ENCODE data around the gene FNIP2. TPM values are rescaled to one million over a fixed set of nuclear protein-coding genes. Genes with fewer than 3 reads are reported as not detected.
"Not testable (repeated sequence)": the region's sequence is repeated elsewhere in the genome, so short reads cannot be mapped to it uniquely, and the experiment has no call there.

FNIP2 gene
- total RNA-seq, 2 donors from 2014 or later: 26.7 to 38.2 TPM

- no peaks in the 10 kb centered on the region for H3K27me3 ChIP-seq
Observed at GRCh38 chr4:158826057-158826456, 57.2 kb downstream of the FNIP2 start.

DNA sequence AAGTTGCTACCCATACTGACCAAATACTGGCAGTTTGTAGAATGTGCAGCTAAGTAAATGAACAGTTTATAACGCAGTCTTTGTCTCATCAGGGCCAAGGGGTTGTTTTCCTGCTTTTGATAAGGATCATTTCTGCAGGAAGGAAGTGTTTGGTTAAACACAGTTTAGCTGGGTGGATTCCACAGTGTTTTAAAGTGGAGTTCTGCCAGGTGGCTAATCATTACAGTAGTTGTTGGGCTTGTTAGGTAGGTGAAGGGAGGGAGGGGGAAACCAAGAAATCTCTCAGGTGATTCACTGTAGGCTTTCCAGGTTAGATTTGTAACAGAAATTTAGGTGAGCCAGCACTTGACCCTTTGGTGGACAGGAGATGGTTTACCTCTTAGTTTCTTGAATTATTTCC, 58.1 kb downstream of the FNIP2 start:
- intact Hi-C loops (cut with DNase I): loop anchor here (10.0 kb wide), 1 partner anchor 52 kb away; no protein-coding TSS in a partner anchor
- no peak for TF ChIP-seq CTCF (IDR thresholded peaks at IDR 0.05)
- no peak for TF ChIP-seq POLR2A (IDR thresholded peaks at IDR 0.05)
- H3K4me1 ChIP-seq: peaks cover 74% of the 10 kb centered on the region
- no peaks in the 10 kb centered on the region for H3K27me3 ChIP-seq
- DNase-seq (peak; percentile 71 to 89 (median 78)), ATAC-seq (peak; percentile 96)
- H3K9me3 ChIP-seq: no peaks in the 10 kb centered on the region
- H3K36me3 ChIP-seq (replicated peaks in 1 of 2; ENCODE audit: insufficient read depth in 1 of 2, low read depth in 2 of 2): no peaks in the 10 kb centered on the region
- no peak overlapping the region for H3K4me3 ChIP-seq
- H3K27ac ChIP-seq: peak overlapping the region; percentile 78 to 84 (median 81)
- WGBS, 2 donors: 0 to 6% methylated on average over 1 of the region's 1 CpG

More at GRCh38 chr4:158826057-158826456, 57.2 kb downstream of the FNIP2 start:
- ATAC-seq (no peak), DNase-seq (no peak)
- Histone ChIP-seq H3K36me3 (replicated peaks in 1 of 2; ENCODE audit: insufficient read depth in 1 of 2, low read depth in 2 of 2) (no peaks in the 10 kb centered on the region), H3K9me3 (no peaks in the 10 kb centered on the region), H3K4me1 (peaks cover 82% of the 10 kb centered on the region), H3K4me3 (no peak overlapping the region), H3K27ac (peak overlapping the region; percentile 78 to 84 (median 81))
- no peak for TF ChIP-seq CTCF (IDR thresholded peaks at IDR 0.05)
- intact Hi-C loops (cut with DNase I): loop anchor here (10.0 kb wide), 1 partner anchor 51 kb away; no protein-coding TSS in a partner anchor

DNA sequence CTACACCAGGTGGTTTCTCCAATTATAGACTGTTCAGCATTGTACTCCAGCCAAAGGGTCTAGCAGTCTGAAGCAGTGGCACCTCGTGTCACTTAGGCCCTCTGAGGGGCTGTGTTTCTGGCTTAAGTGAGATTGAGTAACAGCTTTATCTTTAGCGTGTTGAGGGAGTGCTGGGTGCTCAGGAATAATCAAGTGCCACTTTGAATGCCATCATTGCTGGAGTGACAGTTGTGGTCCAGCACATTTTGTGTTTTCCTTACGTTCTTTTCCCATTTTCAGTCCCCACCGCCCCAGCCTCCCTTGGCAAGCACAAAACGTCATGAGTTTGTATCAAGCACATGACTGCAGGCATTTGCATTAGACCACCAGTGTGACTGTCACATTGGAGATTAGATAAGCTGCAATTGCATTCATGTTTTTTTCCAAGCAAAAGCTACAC, 58.7 kb downstream of the FNIP2 start:
- ATAC-seq (peak; percentile 10), DNase-seq (no peak)
- Histone ChIP-seq H3K36me3 (replicated peaks in 1 of 2; ENCODE audit: insufficient read depth in 1 of 2, low read depth in 2 of 2) (no peaks in the 10 kb centered on the region), H3K27ac (peak overlapping the region; percentile 78 to 84 (median 81)), H3K27me3 (no peaks in the 10 kb centered on the region), H3K4me1 (peaks cover 68% of the 10 kb centered on the region), H3K4me3 (no peak overlapping the region), H3K9me3 (no peaks in the 10 kb centered on the region)
- TF ChIP-seq POLR2A (IDR thresholded peaks at IDR 0.05): no peak
- no peak for TF ChIP-seq CTCF (IDR thresholded peaks at IDR 0.05)
- 6 to 11% methylated on average over 4 to 5 of the region's 5 CpGs for WGBS, 2 donors
- intact Hi-C loops (cut with DNase I): loop anchor here (10.0 kb wide), 1 partner anchor 53 kb away; no protein-coding TSS in a partner anchor

GRCh38 chr4:158828151-158828550, 59.3 kb downstream of the FNIP2 start:
- WGBS, 2 donors: 60 to 67% methylated on average over 8 of the region's 8 CpGs

GRCh38 chr4:158829254-158829653, 60.4 kb downstream of the FNIP2 start:
- 40 to 48% methylated on average over 2 of the region's 2 CpGs for WGBS, 2 donors
- intact Hi-C loops (cut with DNase I): loop anchor here (10.0 kb wide), 1 partner anchor 54 kb away; no protein-coding TSS in a partner anchor

More at GRCh38 chr4:158828151-158828550, 59.3 kb downstream of the FNIP2 start:
- not testable (repeated sequence) for H3K27me3 ChIP-seq; H3K9me3 ChIP-seq; H3K36me3 ChIP-seq (replicated peaks in 1 of 2; ENCODE audit: insufficient read depth in 1 of 2, low read depth in 2 of 2); ATAC-seq; H3K4me3 ChIP-seq; DNase-seq
- H3K27ac ChIP-seq: peak overlapping the region; percentile 78 to 84 (median 81)
- peaks cover 66% of the 10 kb centered on the region for H3K4me1 ChIP-seq
- intact Hi-C loops (cut with DNase I): loop anchor here (10.0 kb wide), 1 partner anchor 53 kb away; no protein-coding TSS in a partner anchor

More at GRCh38 chr4:158829254-158829653, 60.4 kb downstream of the FNIP2 start:
- DNase-seq (no peak), ATAC-seq (no peak)
- Histone ChIP-seq H3K27me3 (no peaks in the 10 kb centered on the region), H3K4me3 (no peak overlapping the region), H3K4me1 (peaks cover 66% of the 10 kb centered on the region), H3K36me3 (replicated peaks in 1 of 2; ENCODE audit: insufficient read depth in 1 of 2, low read depth in 2 of 2) (no peaks in the 10 kb centered on the region), H3K9me3 (no peaks in the 10 kb centered on the region), H3K27ac (peak overlapping the region; percentile 26 to 84 (median 79))
- TF ChIP-seq CTCF (IDR thresholded peaks at IDR 0.05): no peak
- no peak for TF ChIP-seq POLR2A (IDR thresholded peaks at IDR 0.05)
